ENCODE data around the gene UBR4.

UBR4 gene

DNA sequence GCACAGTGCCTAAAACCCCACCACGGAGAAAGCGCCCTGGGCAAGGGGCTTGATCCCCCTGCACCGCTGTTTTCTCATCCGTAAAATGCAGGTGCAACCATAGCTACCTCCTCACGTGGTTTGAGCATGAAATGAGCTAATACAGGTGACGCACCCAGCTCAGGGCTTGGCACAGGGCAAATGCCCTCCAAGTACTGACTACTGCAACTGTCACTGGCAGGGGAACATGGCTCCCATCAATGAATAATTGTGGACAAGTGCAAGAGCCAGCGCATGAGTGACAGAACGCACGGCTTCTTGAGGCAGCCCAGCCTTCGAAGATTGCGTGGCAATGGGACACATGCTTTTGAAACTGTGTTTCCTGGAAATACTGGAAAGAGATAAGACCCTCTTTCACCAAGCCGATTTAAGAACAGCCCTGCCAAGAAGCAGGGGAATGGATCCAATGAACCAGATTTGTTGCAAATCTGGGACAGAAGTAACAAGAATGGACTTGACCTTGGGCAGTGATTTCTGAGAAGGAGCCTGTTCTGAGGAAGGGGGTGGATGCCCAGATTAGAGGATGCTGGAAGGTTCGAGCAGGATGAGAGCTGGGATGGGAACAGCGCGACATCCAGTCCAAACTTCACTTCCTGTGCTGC is 160.8 kb downstream of the UBR4 start:
- no peak for DNase-seq (ENCODE audit: low read depth, low spot score)

DNA sequence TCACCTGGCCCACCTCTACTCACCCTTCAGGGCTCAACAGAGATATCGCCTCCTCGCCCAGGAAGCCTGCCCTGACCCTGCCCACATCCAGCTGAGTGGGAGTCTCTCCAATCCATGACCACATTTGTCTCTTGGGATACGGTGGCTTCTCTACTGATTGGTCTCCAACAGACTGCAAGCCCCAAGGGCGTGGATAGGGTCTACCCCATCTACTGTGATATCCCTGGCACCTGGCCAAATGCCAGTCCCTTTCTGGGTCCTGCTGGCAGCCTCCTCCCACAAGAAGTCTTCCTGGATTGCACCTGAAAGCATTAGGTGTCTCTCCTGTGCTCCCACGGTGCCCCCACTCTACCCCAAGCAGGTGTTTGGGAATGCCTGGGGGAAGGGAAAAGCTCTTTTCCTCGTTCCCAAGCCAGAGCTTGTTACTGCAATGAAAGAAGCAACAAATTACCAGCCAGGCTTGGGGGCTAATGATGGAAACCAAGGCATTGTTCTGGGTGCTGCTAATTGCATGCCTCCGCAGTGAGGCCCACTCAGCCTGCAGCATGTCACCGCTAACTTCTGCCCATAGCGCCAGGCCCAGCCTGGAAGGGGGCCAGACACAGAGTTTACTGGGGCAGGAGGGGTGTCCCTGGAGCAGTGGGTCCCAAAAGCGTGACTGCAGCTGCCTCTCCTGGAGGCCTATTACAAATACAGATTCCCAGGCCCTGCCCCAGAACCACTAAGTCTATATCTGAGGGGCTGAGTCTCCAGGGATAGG is 162.9 kb downstream of the UBR4 start:
- no peak overlapping the region for H3K4me3 ChIP-seq (ENCODE audit: low read length)
- no peak for DNase-seq (ENCODE audit: low read depth, low spot score)

More for the DNA sequence above, 160.8 kb downstream of the UBR4 start:
- no peak overlapping the region for H3K4me3 ChIP-seq (ENCODE audit: low read length)

DNA sequence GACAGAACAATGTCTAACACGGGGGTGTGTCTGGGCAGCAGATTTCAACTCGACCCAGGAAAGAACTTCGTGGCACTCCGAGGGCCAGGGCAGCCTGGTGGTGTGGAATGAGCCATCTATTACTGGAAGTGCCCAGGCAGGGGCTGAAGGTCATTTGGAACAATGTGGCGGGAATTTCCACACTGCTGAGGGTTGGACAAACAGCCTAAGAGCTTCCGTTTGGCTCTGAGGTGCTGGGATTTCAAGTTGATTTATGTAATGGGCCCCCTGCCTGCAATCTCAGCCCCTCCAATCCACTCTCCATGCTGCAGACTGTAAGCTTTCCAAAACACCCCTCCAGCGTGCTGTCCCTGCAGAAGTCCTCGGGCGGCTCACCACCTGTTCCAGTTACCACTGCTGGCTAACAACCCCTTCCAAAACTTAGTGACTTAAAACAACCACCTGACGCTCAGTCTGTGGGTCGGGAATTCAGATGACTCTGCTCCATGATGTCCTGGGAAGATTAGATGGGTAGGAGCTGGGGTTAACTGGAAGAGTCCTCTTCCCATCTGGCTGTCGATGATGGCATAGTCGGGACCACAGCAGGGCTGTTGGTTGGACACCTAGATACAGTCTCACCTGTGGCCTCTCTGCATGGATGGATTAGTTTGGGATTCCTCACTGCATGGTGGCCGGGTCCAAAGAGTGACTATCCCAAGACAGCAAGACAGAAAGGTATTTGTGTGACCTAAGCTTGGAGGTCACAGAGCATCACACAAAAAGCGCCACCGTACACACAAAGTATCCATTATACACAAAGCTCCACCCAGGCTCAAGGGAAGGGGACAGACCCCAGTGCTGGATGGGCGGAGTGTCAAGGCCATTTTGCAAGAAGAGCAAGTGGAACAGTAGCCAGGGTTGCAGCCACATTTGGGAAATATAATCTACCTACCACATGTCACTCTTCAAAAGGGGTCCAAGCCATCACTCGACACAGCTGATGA is 163.9 kb downstream of the UBR4 start:
- H3K4me3 ChIP-seq (ENCODE audit: low read length), result no peak overlapping the region
- no peak for DNase-seq (ENCODE audit: low read depth, low spot score)

DNA sequence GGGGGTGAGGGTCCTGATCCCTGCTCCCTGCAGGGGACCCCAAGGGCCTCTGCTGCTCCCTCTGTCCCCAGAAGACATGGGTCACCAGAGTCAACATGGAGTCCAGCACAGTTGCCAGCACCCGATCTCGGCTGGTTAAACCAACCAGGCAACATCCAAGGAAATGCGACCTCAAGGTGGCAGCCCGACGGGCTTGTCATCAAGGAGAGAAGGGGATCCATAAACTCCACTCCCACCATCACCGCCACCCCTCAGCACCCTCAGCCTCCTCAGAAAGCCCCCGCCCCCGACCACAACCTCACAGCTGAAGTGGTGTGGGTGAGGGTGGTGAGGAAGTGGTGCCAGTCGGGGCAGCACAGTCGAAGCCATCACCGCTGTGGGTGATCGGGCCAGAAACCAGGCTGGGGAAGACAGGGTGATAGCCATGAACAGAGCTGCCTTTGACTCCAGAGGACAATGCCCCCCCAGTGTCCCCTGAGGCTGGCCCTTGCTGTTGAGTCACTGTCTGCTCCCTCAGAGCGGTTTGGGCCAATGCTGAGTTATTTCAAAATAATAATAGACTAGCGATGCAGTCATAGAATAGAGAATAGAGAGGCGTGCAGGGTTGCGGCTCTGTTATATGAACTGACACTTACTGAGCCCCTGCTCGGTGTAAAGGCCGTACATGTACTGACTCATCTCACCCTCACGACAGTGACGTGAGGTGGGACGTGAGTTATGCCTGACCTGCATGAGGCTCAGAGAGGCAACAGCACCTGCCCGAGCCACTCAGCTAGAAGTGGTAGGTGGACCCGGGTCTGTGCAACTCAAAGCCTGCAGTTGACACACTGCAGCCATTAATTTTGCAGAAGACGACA is 164.9 kb downstream of the UBR4 start:
- H3K4me3 ChIP-seq (ENCODE audit: low read length), result no peak overlapping the region
- DNase-seq (ENCODE audit: low read depth, low spot score), result no peak

DNA sequence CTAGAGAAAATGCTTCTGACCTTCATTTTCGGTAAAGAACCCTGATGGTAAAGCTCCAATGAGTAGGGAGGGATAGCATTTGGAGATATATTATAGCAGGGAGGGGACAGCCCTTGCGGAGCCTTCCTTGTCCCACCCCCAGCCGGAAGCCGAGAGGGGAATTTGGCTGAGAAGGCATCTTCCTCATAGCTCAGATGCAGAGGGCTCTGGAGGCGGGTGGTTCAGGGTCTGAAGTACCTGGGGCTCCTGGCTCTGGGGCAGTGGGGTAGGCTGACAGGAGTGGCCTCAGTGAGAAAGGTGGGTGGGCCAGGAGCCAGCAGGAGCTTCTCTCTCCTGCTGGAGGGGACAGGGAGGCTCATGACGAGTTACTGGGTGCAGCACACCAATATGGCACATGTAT is 165.6 kb downstream of the UBR4 start:
- no peak for DNase-seq (ENCODE audit: low read depth, low spot score)
- H3K4me3 ChIP-seq (ENCODE audit: low read length), result no peak overlapping the region

DNA sequence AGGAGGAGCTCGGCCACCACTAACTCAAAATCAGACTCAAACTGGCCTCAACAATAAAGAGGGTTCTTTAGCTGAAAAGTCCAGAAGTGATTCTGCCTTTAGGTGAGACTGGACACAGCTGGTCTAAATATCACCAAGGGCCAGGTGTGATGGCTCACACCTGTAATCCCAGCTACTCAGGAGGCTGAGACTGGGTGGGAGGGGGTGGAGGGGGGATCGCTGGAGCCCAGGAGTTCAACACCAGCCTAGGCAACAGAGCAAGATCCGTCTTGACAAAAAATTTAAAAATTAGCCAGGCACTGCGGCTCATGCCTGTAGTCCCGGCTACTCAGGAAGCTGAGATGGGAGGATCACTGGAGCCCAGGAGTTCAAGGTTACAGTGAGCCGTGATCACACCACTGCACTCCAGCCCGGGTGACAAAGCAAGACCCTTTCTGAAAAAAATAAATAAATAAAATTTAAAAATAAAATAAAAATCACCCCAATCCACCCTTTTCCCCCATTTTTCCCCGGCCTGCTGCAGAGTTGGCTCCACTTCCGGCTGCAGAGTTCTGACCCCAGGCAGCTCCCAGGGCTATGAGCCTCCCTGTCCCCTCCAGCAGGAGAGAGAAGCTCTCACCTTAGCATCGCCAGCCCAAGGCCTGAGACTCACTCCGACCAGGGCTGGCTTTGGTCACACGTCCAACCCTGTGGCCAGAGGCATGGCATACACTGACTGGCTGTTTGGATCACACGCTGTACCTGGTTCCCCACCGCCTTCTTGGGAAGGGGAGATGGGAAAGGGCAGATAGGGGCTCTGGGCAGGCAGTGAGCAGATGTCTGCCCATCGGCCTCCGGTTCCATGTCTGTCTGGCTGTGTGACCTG is 166.3 kb downstream of the UBR4 start:
- H3K4me3 ChIP-seq (ENCODE audit: low read length), result no peak overlapping the region
- DNase-seq (ENCODE audit: low read depth, low spot score), result no peak

DNA sequence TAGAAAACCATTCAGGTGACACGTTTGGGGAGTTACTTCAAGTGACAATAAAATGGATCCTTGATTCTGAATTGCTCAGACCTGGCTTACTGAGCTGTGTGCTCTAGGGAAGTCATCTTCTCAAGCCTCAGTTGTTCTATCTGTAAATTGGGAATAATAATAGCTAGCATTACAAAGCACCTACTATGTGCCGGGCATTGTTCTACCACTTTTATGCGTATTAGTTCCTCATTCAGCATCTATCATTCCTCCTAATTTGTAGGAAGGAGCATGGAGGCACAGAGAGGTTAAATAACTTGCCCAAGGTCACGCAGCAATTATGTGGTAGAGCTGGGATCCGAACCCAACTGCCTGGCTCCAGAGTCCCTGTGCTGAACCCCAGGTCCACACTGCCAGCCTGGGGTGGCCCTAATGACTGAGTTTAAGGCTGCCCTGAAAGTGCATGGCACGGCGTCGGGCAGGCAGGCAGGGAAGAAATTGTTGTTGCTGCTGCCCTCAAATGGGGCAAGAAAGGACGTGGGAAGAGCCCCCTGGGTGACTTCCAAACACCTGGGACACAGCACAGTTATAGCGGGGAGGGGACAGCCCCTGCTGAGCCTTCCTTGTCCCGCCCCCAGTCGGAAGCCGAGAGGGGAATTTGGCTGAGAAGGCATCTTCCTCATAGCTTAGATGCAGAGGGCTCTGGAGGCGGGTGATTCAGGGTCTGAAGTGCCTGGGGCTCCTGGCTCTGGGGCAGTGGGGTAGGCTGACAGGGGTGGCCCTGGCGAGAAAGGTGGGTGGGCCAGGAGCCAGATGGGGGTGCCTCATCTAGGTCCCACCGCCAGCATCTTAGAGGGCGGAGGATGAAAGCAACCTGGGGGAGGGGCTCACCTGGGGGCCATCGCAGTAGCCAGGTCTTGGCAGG is 167.1 kb downstream of the UBR4 start:
- no peak for DNase-seq (ENCODE audit: low read depth, low spot score)

DNA sequence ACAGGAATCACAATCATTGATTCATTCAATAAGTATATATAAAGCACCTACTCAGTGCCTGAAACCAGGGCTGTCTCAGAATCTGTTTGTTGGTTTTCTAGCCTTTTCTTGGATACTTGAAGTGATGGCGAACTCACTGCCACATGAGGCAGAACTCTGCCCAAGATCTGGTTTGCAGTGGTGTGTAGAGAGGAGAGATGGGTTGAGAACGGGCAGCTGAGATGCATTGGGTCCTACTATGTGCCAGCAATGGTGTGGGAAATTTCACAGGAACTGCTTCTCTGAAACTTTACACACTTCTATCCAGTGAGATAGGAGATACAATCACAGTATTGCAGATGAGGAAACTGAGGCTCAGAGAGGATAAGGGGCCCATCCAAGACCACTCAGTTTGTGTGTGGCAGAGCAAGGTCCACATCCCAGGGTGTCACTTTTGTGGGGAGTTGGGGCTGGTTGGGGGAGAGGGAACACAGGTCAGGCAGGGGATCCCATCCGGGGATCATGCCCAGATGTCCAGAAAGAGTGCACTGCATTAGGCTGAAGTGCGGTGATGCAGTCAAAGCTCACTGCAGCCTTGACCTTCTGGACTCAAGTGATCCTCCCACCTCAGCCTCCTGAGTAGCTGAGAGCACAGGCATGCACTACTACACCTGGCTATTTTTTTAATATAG is 169.9 kb downstream of the UBR4 start:
- no peak for DNase-seq (ENCODE audit: low read depth, low spot score)
- no peak overlapping the region for H3K4me3 ChIP-seq (ENCODE audit: low read length)

More for the DNA sequence above, 167.1 kb downstream of the UBR4 start:
- H3K4me3 ChIP-seq (ENCODE audit: low read length), result no peak overlapping the region

DNA sequence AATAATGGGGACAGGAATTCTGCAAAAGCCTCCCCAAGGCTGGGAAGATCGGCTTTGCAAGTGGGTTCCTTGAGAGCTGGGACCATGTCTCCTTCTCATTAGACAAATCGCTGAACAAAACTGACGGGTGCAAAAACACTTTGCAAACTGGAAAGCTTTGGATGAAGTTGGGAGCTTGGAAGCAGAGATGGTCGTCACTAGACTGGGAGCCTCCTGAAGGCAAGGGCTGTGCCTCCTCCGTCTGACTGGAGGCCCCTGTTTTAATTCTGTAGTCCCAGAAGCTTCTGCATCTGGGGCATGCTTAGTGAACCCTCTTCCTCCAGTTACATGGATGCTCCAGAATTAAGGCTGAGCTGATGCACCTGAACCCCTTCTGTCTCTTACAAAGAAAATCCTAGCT is 171.3 kb downstream of the UBR4 start:
- no peak for DNase-seq (ENCODE audit: low read depth, low spot score)
- H3K4me3 ChIP-seq (ENCODE audit: low read length), result no peak overlapping the region

DNA sequence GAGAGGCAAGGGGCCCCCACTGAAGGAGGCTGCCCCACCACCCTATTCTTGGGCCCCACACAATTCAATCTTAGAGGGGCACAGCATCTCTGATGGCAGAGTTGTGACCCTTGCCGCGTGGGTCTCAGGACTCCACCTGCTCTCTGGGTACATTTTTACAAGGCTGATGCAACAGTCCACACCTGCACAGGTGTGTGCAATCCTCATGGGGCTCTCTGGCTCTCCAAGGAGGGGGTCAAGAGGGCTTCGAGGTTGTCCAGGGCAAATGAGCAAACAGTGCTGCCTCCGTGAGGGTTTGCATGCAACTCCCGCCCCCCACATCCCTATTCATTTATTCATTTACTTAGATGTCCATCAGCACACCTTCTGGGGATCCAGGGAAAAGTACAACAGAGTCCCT is 172.0 kb downstream of the UBR4 start:
- DNase-seq (ENCODE audit: low read depth, low spot score), result no peak
- no peak overlapping the region for H3K4me3 ChIP-seq (ENCODE audit: low read length)

DNA sequence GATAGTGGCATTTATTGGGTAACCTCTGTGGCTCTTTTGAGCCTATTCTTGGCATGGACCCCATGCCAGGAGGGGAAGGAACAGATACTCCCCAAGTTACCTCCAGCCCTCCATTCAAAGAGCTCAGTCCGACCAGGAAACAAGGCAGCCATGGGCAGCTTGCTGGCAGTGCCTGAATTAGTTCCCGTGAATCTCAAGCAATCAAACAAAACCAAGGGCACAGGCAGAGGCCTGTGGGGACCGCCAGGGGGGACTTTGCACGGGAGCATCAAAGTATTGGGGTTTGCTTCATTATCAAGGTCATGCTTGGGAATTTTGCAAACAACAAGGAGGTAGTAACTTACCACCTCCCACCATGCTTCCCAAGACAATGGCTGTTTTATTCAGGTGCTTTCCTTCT is 172.4 kb downstream of the UBR4 start:
- no peak overlapping the region for H3K4me3 ChIP-seq (ENCODE audit: low read length)
- DNase-seq (ENCODE audit: low read depth, low spot score), result no peak

DNA sequence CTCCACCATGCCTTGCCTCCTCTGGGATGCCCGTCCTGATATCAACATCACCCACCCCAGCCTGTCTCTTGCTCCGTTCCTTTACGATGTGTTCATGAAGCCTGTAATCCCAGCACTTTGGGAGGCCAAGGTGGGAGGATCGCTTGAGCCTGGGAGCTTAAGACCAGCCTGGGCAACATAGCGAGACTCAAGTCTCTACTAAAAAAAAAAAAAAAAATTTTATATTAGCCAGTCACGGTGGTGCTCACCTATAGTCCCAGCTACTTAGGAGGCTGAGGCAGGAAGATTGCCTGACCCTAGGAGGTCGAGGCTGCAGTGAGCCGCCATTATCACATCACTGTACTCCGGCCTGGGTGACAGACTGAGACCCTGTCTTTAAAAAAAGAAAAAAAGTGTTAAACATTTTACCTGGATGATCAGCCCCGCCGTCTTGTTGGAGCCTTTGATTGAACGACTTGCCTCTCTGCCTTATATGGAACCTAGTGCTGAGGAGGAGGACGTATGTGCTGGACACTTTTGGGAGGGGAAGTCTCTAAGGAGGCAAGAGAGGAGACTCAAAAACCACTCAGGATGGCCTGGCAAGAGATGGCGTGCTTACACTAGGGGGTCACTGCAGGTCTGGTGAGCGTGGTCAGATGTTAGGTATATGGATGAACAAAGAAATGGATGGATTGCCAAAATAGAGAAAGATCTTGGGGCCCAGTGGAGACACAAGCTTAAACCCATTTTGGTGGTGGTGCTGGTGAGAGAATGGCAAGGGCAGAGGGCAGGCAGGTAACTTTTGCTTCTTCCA is 173.1 kb downstream of the UBR4 start:
- no peak for DNase-seq (ENCODE audit: low read depth, low spot score)

DNA sequence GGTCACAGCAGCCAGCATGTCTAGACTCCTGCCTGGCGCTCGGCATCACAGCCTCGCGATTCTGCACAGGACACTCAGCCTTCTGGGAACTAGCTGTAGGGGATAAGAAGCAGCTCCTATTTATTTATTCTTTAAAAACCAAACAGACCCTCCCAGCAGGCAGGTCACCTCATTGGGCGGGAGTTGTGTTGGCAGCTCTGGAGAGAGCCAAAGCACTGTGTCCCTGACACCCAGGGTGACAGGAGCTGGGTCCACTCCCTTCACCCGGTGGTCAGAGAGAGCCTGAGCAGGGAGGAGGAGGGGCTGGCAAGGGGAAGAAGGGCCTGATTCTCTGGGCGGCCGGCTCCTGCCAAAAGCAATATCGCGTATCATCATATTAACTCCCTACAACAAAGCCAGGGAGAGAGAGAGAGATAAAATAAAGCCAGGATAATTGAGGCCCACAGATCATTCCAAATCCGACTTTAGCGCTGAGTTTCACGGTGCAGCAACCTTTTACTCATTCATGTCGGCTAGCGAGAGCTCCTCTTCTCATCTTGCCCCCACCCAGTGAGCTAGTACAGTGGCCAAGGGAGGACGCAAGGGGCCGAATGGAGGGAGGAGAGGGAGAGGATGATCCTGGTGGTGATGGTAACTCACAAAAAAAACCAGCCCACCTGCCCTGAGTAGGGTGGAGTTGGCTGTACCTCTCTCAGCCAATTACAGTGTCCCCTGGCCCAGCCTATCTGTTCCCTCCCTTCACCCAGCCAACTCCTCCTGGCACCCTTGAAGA is 173.8 kb downstream of the UBR4 start:
- no peak overlapping the region for H3K4me3 ChIP-seq (ENCODE audit: low read length)
- DNase-seq (ENCODE audit: low read depth, low spot score), result no peak

More for the DNA sequence above, 173.1 kb downstream of the UBR4 start:
- H3K4me3 ChIP-seq (ENCODE audit: low read length), result no peak overlapping the region

DNA sequence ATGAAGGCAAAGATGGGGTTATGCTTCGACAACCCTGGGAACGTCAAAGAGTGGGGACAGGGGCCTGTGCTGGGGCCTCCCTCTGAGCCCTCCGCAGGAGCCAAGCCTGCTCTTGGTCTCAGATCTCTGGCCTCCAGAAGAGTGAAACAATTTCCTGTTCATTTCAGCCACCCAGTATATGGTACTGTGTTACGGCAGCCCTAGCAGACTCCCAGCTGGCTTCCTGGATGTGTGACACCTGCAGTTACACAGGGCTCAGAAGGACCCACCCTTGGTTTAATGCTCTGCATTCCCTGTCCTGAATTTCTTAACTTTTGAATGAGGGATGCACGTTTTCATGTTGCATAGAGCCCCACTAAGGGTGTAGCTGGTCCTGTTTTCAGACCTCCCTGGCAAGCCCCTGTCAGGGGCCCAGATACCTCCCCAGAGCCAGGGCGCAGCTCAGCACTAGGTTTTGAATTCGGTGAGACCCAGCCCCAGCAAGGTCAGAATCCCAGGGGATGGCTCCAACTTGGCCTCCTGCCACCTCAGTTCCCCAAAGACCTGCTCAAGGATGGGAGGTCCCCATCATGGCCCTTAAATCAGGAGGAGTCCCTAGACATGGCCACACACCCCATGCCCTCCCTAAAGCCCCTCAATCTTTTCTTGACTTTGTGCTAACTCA is 174.6 kb downstream of the UBR4 start:
- no peak for DNase-seq (ENCODE audit: low read depth, low spot score)
- no peak overlapping the region for H3K4me3 ChIP-seq (ENCODE audit: low read length)

DNA sequence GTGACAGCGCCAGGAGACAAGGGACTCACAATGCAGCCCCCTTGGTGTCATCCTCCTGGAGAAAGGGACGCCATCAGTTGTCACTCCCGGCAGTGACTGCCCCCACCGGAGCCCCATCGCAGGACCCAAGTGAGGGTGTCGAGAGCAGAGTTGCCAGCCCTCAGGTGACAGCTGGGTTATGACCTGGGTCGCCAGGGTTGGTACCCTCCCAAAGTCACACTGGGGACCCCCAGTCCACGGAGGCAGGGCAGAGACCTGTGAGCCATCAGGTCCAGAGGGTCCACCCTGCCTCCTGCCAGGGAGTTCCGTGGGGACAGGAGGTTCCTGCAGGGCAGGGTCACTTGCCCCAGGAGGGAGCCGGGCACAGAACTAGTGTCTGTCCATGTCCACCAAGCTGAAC is 175.3 kb downstream of the UBR4 start:
- DNase-seq (ENCODE audit: low read depth, low spot score), result no peak

More for the DNA sequence above, 175.3 kb downstream of the UBR4 start:
- H3K4me3 ChIP-seq (ENCODE audit: low read length), result no peak overlapping the region
